ENCODE measurements around the gene COL8A2. TPM values are rescaled to one million over a fixed set of nuclear protein-coding genes. Genes with fewer than 3 reads are reported as not detected.

Gene COL8A2
- total and polyA plus RNA-seq, 2 experiments from 2014 or later = 0.05 to 0.57 TPM

GRCh38 chr1:36118447-36119204, 6.4 kb downstream of the COL8A2 start:
- Histone ChIP-seq H3K4me1 (ENCODE audit: low read depth) (no peaks in the 10 kb centered on the region), H3K9me3 (ENCODE audit: low read depth) (no peaks in the 10 kb centered on the region), H3K27ac (no peak overlapping the region), H3K4me3 (no peak overlapping the region), H3K36me3 (no peaks in the 10 kb centered on the region), H3K27me3 (peaks cover 20% of the 10 kb centered on the region)
- DNase-seq (ENCODE audit: low read depth in 1 of 2, low spot score in 1 of 2) = no peak
- no peak for TF ChIP-seq CTCF (IDR thresholded peaks at IDR 0.05; ENCODE audit: low read depth, low read length)

GRCh38 chr1:36116901-36117300, 8.1 kb downstream of the COL8A2 start:
- no peak for TF ChIP-seq CTCF (IDR thresholded peaks at IDR 0.05; ENCODE audit: low read depth, low read length)
- Histone ChIP-seq H3K27me3 (peaks cover 3% of the 10 kb centered on the region), H3K4me1 (ENCODE audit: low read depth) (no peaks in the 10 kb centered on the region), H3K27ac (no peak overlapping the region), H3K36me3 (no peaks in the 10 kb centered on the region), H3K4me3 (no peak overlapping the region), H3K9me3 (ENCODE audit: low read depth) (no peaks in the 10 kb centered on the region)
- DNase-seq (ENCODE audit: low read depth in 1 of 2, low spot score in 1 of 2) = no peak

- no peaks in the 10 kb centered on the region for H3K4me1 ChIP-seq (ENCODE audit: low read depth)
- H3K4me3 ChIP-seq = no peak overlapping the region
- H3K9me3 ChIP-seq (ENCODE audit: low read depth) = no peaks in the 10 kb centered on the region
- DNase-seq (ENCODE audit: low read depth in 1 of 2, low spot score in 1 of 2) = peak in 1 of 2 donors; percentile 42
- H3K27me3 ChIP-seq = no peaks in the 10 kb centered on the region
- H3K36me3 ChIP-seq = no peaks in the 10 kb centered on the region
- no peak overlapping the region for H3K27ac ChIP-seq
- TF ChIP-seq CTCF (IDR thresholded peaks at IDR 0.05; ENCODE audit: low read depth, low read length) = no peak
Measured at GRCh38 chr1:36115931-36116330, 9.1 kb downstream of the COL8A2 start.

GRCh38 chr1:36115200-36115669, 9.8 kb downstream of the COL8A2 start:
- Histone ChIP-seq H3K4me1 (ENCODE audit: low read depth) (no peaks in the 10 kb centered on the region), H3K27ac (no peak overlapping the region), H3K27me3 (no peaks in the 10 kb centered on the region), H3K9me3 (ENCODE audit: low read depth) (no peaks in the 10 kb centered on the region), H3K36me3 (no peaks in the 10 kb centered on the region), H3K4me3 (no peak overlapping the region)
- DNase-seq (ENCODE audit: low read depth in 1 of 2, low spot score in 1 of 2) = peak in 1 of 2 donors; percentile 74
- no peak for TF ChIP-seq CTCF (IDR thresholded peaks at IDR 0.05; ENCODE audit: low read depth, low read length)

GRCh38 chr1:36114371-36114770, 10.7 kb downstream of the COL8A2 start:
- no peak overlapping the region for H3K27ac ChIP-seq

More at GRCh38 chr1:36114371-36114770, 10.7 kb downstream of the COL8A2 start:
- Histone ChIP-seq H3K36me3 (no peaks in the 10 kb centered on the region), H3K4me3 (no peak overlapping the region), H3K4me1 (ENCODE audit: low read depth) (no peaks in the 10 kb centered on the region), H3K27me3 (no peaks in the 10 kb centered on the region), H3K9me3 (ENCODE audit: low read depth) (no peaks in the 10 kb centered on the region)
- TF ChIP-seq CTCF (IDR thresholded peaks at IDR 0.05; ENCODE audit: low read depth, low read length) = no peak
- DNase-seq (ENCODE audit: low read depth in 1 of 2, low spot score in 1 of 2) = no peak

All from cardiac muscle cell (in vitro differentiated cells and primary cell).